ENCODE results near the gene ZDHHC7.

The ZDHHC7 gene

GRCh38 chr16:84989749-84990620 lies 21.4 kb downstream of the ZDHHC7 start:
- H3K9me3 ChIP-seq (ENCODE audit: control insufficient read depth in 2 of 2, low read length in 2 of 2) = no peaks in the 10 kb centered on the region
- no peak overlapping the region for H3K9ac ChIP-seq (ENCODE audit: low read length in 2 of 2)
- peaks cover 33% of the 10 kb centered on the region for H3K4me1 ChIP-seq (ENCODE audit: control insufficient read depth, insufficient read depth, low read length)
- H3K27ac ChIP-seq (ENCODE audit: low read length) = no peak overlapping the region
- no peak overlapping the region for H3K4me3 ChIP-seq (ENCODE audit: low read length in 2 of 2)
- no peaks in the 10 kb centered on the region for H3K27me3 ChIP-seq (ENCODE audit: control insufficient read depth in 1 of 2, insufficient read depth in 2 of 2, low read length in 2 of 2)
- H3K36me3 ChIP-seq (ENCODE audit: control insufficient read depth in 2 of 2, insufficient read depth in 2 of 2, low read length in 2 of 2) = peaks cover 33 to 39% of the 10 kb centered on the region in 2 donors

GRCh38 chr16:84988328-84989080 lies 22.8 kb downstream of the ZDHHC7 start:
- H3K27ac ChIP-seq (ENCODE audit: low read length) = no peak overlapping the region

GRCh38 chr16:84986879-84987278 lies 24.5 kb downstream of the ZDHHC7 start:
- Histone ChIP-seq H3K9ac (ENCODE audit: low read length in 2 of 2) (no peak overlapping the region), H3K4me3 (ENCODE audit: low read length in 2 of 2) (no peak overlapping the region), H3K27me3 (ENCODE audit: control insufficient read depth in 1 of 2, insufficient read depth in 2 of 2, low read length in 2 of 2) (no peaks in the 10 kb centered on the region), H3K36me3 (ENCODE audit: control insufficient read depth in 2 of 2, insufficient read depth in 2 of 2, low read length in 2 of 2) (peaks cover 31 to 33% of the 10 kb centered on the region in 2 donors), H3K4me1 (ENCODE audit: control insufficient read depth, insufficient read depth, low read length) (peaks cover 19% of the 10 kb centered on the region), H3K27ac (ENCODE audit: low read length) (no peak overlapping the region), H3K9me3 (ENCODE audit: control insufficient read depth in 2 of 2, low read length in 2 of 2) (no peaks in the 10 kb centered on the region)

More at GRCh38 chr16:84988328-84989080, 22.8 kb downstream of the ZDHHC7 start:
- Histone ChIP-seq H3K4me3 (ENCODE audit: low read length in 2 of 2) (no peak overlapping the region), H3K9ac (ENCODE audit: low read length in 2 of 2) (no peak overlapping the region), H3K4me1 (ENCODE audit: control insufficient read depth, insufficient read depth, low read length) (peaks cover 21% of the 10 kb centered on the region), H3K9me3 (ENCODE audit: control insufficient read depth in 2 of 2, low read length in 2 of 2) (no peaks in the 10 kb centered on the region), H3K27me3 (ENCODE audit: control insufficient read depth in 1 of 2, insufficient read depth in 2 of 2, low read length in 2 of 2) (no peaks in the 10 kb centered on the region), H3K36me3 (ENCODE audit: control insufficient read depth in 2 of 2, insufficient read depth in 2 of 2, low read length in 2 of 2) (peaks cover 31 to 33% of the 10 kb centered on the region in 2 donors)

- Histone ChIP-seq H3K36me3 (ENCODE audit: control insufficient read depth in 2 of 2, insufficient read depth in 2 of 2, low read length in 2 of 2) (peaks cover 36 to 39% of the 10 kb centered on the region in 2 donors), H3K27me3 (ENCODE audit: control insufficient read depth in 1 of 2, insufficient read depth in 2 of 2, low read length in 2 of 2) (no peaks in the 10 kb centered on the region), H3K4me3 (ENCODE audit: low read length in 2 of 2) (no peak overlapping the region), H3K9me3 (ENCODE audit: control insufficient read depth in 2 of 2, low read length in 2 of 2) (no peaks in the 10 kb centered on the region), H3K4me1 (ENCODE audit: control insufficient read depth, insufficient read depth, low read length) (peaks cover 19% of the 10 kb centered on the region), H3K27ac (ENCODE audit: low read length) (no peak overlapping the region), H3K9ac (ENCODE audit: low read length in 2 of 2) (no peak overlapping the region)
Observed at GRCh38 chr16:84986102-84986501, 25.2 kb downstream of the ZDHHC7 start.

- Histone ChIP-seq H3K36me3 (ENCODE audit: control insufficient read depth in 2 of 2, insufficient read depth in 2 of 2, low read length in 2 of 2) (peaks cover 38 to 39% of the 10 kb centered on the region in 2 donors), H3K4me1 (ENCODE audit: control insufficient read depth, insufficient read depth, low read length) (peaks cover 19% of the 10 kb centered on the region), H3K27me3 (ENCODE audit: control insufficient read depth in 1 of 2, insufficient read depth in 2 of 2, low read length in 2 of 2) (no peaks in the 10 kb centered on the region), H3K4me3 (ENCODE audit: low read length in 2 of 2) (no peak overlapping the region), H3K27ac (ENCODE audit: low read length) (peak overlapping the region; percentile 70), H3K9me3 (ENCODE audit: control insufficient read depth in 2 of 2, low read length in 2 of 2) (no peaks in the 10 kb centered on the region), H3K9ac (ENCODE audit: low read length in 2 of 2) (no peak overlapping the region)
Observed at GRCh38 chr16:84985079-84986065, 26.0 kb downstream of the ZDHHC7 start.

- H3K9ac ChIP-seq (ENCODE audit: low read length in 2 of 2) = no peak overlapping the region
- no peak overlapping the region for H3K4me3 ChIP-seq (ENCODE audit: low read length in 2 of 2)
- H3K27me3 ChIP-seq (ENCODE audit: control insufficient read depth in 1 of 2, insufficient read depth in 2 of 2, low read length in 2 of 2) = no peaks in the 10 kb centered on the region
- H3K4me1 ChIP-seq (ENCODE audit: control insufficient read depth, insufficient read depth, low read length) = peaks cover 23% of the 10 kb centered on the region
- no peaks in the 10 kb centered on the region for H3K9me3 ChIP-seq (ENCODE audit: control insufficient read depth in 2 of 2, low read length in 2 of 2)
- H3K27ac ChIP-seq (ENCODE audit: low read length) = no peak overlapping the region
- peaks cover 21 to 24% of the 10 kb centered on the region in 2 donors for H3K36me3 ChIP-seq (ENCODE audit: control insufficient read depth in 2 of 2, insufficient read depth in 2 of 2, low read length in 2 of 2)
Observed at GRCh38 chr16:84982434-84982833, 28.9 kb downstream of the ZDHHC7 start.

- Histone ChIP-seq H3K4me3 (ENCODE audit: low read length in 2 of 2) (no peak overlapping the region), H3K27ac (ENCODE audit: low read length) (no peak overlapping the region), H3K27me3 (ENCODE audit: control insufficient read depth in 1 of 2, insufficient read depth in 2 of 2, low read length in 2 of 2) (no peaks in the 10 kb centered on the region), H3K36me3 (ENCODE audit: control insufficient read depth in 2 of 2, insufficient read depth in 2 of 2, low read length in 2 of 2) (peaks cover 40 to 42% of the 10 kb centered on the region in 2 donors), H3K9ac (ENCODE audit: low read length in 2 of 2) (no peak overlapping the region), H3K4me1 (ENCODE audit: control insufficient read depth, insufficient read depth, low read length) (peaks cover 17% of the 10 kb centered on the region), H3K9me3 (ENCODE audit: control insufficient read depth in 2 of 2, low read length in 2 of 2) (no peaks in the 10 kb centered on the region)
Observed at GRCh38 chr16:84979516-84979915, 31.8 kb downstream of the ZDHHC7 start.

- Histone ChIP-seq H3K9ac (ENCODE audit: low read length in 2 of 2) (no peak overlapping the region), H3K9me3 (ENCODE audit: control insufficient read depth in 2 of 2, low read length in 2 of 2) (no peaks in the 10 kb centered on the region), H3K4me3 (ENCODE audit: low read length in 2 of 2) (peak overlapping the region in 1 of 2 donors; percentile 8), H3K4me1 (ENCODE audit: control insufficient read depth, insufficient read depth, low read length) (peaks cover 16% of the 10 kb centered on the region), H3K27ac (ENCODE audit: low read length) (peak overlapping the region; percentile 31), H3K27me3 (ENCODE audit: control insufficient read depth in 1 of 2, insufficient read depth in 2 of 2, low read length in 2 of 2) (no peaks in the 10 kb centered on the region), H3K36me3 (ENCODE audit: control insufficient read depth in 2 of 2, insufficient read depth in 2 of 2, low read length in 2 of 2) (peaks cover 45 to 46% of the 10 kb centered on the region in 2 donors)
Observed at GRCh38 chr16:84976644-84977400, 34.5 kb downstream of the ZDHHC7 start.

- H3K27me3 ChIP-seq (ENCODE audit: control insufficient read depth in 1 of 2, insufficient read depth in 2 of 2, low read length in 2 of 2) = no peaks in the 10 kb centered on the region
- no peak overlapping the region for H3K27ac ChIP-seq (ENCODE audit: low read length)
- peaks cover 20% of the 10 kb centered on the region for H3K4me1 ChIP-seq (ENCODE audit: control insufficient read depth, insufficient read depth, low read length)
- H3K9me3 ChIP-seq (ENCODE audit: control insufficient read depth in 2 of 2, low read length in 2 of 2) = no peaks in the 10 kb centered on the region
- peaks cover 34 to 36% of the 10 kb centered on the region in 2 donors for H3K36me3 ChIP-seq (ENCODE audit: control insufficient read depth in 2 of 2, insufficient read depth in 2 of 2, low read length in 2 of 2)
- no peak overlapping the region for H3K9ac ChIP-seq (ENCODE audit: low read length in 2 of 2)
- H3K4me3 ChIP-seq (ENCODE audit: low read length in 2 of 2) = no peak overlapping the region
Observed at GRCh38 chr16:84975522-84975921, 35.8 kb downstream of the ZDHHC7 start.

All from stomach smooth muscle (tissue), 2 donors.